Neural progenitor cell (in vitro differentiated cells): ENCODE data around the gene C16orf74.

Source experiments
- EZH2 ChIP-seq: fragments of 200-600 bp; sonication (generic); IDR thresholded peaks from 2 replicates; pipeline ENCODE4 v1.6.1; 2017; ENCODE audit warnings: antibody characterized with exemption, mild to moderate bottlenecking, moderate library complexity
- EZH2phosphoT487 ChIP-seq: fragments of 200-600 bp; sonication (generic); IDR thresholded peaks from 2 replicates; pipeline ENCODE4 v1.6.1; 2017; ENCODE audit warnings: antibody characterized with exemption
- TF ChIP-seq, protein P1 (sequence below): fragments of 200-600 bp; sonication (generic); IDR thresholded peaks from 2 replicates; pipeline ENCODE4 v1.5.1; 2017; ENCODE audit warnings: antibody characterized with exemption, mild to moderate bottlenecking

DNA sequence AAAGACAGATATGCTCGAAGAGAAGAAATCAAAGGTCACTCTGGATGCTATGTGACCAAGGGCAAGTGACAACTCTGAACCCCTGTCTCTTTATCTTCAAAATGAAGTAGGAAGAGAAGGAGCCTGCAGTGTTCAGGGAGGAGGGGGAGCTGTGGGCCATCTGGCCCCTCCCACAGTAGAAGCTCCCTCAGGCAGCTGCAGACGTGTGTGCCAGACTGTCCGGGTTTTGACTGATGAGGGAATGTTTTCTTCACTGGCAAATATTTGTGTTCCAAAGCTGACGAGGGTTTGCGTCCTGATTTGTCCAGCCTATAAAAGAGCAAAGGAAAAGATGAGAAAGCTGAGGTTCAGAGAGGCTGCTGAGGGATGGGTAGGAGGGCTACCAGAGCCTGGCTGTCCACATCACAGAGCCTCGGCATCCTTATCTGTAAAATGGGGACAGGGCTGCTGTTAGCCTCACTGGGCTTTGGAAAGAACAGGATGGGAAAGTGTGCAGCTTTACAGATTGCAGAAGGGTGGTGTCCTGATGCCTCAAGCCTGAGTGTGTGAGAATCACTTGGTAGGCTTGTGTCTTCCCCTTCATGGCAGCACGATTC, 60.3 kb downstream of the C16orf74 start:
- TF ChIP-seq, protein P1, sequence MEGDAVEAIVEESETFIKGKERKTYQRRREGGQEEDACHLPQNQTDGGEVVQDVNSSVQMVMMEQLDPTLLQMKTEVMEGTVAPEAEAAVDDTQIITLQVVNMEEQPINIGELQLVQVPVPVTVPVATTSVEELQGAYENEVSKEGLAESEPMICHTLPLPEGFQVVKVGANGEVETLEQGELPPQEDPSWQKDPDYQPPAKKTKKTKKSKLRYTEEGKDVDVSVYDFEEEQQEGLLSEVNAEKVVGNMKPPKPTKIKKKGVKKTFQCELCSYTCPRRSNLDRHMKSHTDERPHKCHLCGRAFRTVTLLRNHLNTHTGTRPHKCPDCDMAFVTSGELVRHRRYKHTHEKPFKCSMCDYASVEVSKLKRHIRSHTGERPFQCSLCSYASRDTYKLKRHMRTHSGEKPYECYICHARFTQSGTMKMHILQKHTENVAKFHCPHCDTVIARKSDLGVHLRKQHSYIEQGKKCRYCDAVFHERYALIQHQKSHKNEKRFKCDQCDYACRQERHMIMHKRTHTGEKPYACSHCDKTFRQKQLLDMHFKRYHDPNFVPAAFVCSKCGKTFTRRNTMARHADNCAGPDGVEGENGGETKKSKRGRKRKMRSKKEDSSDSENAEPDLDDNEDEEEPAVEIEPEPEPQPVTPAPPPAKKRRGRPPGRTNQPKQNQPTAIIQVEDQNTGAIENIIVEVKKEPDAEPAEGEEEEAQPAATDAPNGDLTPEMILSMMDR: no peak
- no peak for TF ChIP-seq EZH2
- TF ChIP-seq EZH2phosphoT487: no peak
